Measurements from ENCODE around the gene TLX1.
"Not testable (repeated sequence)": the region's sequence is repeated elsewhere in the genome, so short reads cannot be mapped to it uniquely, and the experiment has no call there.

Gene TLX1

DNA sequence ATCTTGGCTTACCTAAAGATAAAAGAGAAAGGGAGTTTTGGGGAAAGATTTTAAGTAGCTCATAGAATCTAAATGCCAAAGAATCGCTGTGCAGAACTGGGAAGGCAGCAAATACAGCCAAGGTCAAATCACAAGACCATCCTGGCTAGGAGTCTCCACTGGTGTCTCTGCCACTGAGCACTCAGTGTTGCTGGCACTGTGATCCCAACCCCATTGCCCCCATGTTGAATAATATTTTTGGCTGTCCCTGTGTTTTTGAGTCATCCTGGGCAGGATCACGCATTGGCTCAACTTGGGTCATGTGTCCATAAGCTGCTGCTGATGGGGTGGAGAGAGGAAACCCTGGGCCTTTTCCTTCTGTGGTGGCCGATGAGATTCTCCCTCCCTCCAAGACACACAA, 21.2 kb downstream of the TLX1 start:
- DNase-seq (ENCODE audit: low read depth): no peak

DNA sequence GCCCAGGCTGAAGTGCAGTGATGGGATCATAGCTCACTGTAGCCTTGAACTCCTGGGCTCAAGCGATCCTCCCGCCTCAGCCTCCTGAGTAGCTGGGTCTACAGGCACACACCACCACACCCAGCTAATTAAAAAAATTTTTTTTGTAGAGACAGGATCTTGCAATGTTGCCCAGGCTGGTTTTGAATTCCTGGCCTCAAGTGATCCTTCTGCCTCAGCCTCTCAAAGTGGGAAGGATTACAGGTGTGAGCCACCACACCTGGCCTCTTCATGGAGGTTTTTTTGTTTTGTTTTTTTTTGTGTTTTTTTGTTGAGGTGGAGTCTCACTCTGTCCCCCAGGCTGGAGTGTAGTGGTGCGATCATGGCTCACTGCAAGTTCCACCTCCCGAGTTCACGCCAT, 23.4 kb downstream of the TLX1 start:
- DNase-seq (ENCODE audit: low read depth): not testable (repeated sequence)

DNA sequence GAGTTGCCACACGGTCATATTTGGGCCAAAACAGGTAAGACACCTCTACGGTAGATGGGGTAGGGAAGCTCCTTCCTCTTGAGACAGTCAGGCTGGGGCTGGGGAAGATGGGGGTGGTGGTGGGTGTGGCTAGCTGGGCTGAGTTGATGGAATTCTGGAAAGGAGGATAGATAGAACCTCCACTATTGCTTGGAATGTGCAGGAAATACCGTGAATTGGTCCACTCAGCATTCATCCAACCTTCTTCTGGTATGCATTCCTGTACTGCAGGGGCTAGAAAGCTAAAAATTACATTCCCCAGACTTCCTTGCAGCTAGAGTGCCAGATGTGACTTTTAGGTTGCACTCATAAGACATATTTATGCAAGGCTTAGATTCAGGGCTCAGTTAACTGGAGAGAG, 24.8 kb downstream of the TLX1 start:
- no peak for DNase-seq (ENCODE audit: low read depth)

DNA sequence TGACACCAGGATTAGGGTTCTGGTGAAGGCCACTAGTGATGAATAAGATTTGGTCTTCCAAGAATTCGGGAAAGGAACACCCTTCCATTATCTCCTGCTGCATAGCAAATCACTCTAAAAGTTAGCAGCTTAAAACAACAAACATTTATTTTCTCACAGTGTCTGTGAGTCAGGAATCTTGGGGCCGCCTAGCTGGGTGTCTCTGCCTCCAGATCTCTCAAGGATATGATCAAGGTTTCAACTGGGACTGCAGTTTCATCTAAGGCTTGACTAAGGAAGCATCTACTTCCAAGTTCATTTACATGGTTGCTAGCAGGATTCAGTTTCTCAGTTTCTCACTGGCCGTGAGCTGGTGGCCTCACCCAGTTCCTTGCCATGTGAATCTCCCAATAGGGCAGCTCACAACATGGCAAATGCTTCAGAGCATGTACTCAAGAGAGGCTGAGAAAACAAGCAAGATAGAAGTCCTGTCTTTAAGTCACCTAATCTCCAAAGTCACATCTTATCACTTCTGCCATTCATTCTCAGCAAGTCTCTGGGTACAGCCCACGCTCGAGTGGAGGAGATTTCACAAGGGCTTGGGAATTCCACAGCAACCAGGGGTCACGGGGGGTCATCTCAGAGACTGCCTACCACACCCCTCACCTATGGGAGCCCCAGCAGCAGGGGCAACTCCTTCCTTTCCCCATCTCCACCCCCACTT, 26.8 kb downstream of the TLX1 start:
- DNase-seq (ENCODE audit: low read depth): no peak

DNA sequence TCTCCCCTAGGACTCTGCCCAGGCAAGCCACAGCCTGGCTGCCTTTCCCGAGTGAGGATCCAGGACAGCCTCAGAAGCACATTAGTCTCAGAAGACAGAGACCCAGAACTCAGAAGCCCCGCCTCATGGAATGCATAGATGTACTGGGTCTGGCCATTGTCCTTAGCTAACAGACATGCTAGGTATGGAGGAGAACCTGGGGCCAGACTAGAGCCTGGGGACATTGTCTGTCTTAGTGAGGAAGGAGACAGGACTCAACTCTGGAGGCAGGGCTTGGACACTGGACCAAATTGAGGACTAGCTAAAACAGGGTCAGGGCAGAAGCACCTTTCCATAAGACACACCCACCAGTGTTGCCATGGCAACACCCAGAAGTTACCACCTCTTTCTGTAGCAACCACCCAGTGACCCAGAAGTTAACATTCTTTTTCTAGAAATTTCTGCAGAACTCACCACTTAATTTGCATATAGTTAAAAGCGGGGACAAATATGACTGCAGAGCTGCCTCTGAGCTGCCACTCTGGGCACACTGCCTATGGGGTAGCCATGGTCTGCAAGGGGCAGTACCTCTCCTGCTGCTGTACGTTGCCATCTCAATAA, 27.5 kb downstream of the TLX1 start:
- no peak for DNase-seq (ENCODE audit: low read depth)

DNA sequence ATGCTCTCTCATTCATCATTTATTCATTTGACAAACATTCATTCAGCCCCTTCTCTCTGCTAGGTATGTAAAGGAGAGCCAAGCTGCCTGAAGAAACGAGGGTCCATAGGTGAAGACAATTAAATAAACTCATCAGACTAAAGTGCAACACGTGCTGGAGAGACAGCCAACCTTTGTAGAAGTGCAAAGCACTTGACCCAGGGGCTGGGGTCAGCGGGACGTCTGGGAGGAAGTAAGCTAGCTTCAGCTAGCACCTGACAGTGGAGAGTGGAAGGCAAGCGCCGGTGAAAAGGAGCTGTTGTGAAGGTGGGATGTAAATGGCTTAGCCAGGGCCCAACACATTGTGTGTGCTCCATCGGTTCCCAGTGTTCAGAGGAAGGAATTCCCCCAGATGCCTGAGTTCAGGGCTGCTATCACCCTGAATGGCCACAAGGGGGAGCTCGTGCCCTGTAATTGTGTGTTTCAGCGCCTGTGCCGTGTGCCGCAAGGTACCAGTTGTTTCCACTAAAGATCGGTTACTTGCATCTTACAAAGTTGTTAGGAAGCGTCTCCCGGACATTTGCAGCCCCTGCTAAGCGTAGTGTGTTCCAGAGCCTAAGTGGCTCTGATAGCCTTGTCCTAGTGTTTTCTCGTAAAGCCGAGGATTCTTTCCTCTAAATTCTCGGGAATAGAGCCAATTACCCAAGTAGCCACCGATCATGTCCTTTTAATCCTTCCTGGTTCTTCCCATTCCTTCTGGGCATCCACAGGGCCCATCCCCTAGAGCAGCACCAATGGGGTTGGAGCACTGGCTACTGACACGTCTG, 30.6 kb downstream of the TLX1 start:
- peak; percentile 34 for DNase-seq (ENCODE audit: low read depth)

DNA sequence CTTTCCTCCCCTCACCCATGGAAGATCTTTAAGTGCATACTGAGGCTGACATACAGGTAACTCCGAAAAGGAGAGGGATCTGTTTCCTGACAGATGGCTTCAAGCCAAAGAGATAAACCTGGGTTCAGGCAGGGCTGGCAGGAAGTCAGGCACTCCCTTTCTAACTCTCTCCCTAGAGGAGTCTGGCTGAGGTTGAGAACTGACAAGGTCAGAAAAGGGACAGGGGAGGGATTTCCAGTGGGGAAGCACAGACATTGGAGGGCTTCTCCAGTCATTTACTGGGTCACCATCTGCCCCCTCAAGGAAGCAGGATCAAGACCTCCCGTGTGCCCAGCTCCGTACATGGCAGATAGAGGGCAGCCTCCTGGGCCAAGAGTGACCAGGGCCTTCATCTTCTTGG, 31.6 kb downstream of the TLX1 start:
- no peak for DNase-seq (ENCODE audit: low read depth)

DNA sequence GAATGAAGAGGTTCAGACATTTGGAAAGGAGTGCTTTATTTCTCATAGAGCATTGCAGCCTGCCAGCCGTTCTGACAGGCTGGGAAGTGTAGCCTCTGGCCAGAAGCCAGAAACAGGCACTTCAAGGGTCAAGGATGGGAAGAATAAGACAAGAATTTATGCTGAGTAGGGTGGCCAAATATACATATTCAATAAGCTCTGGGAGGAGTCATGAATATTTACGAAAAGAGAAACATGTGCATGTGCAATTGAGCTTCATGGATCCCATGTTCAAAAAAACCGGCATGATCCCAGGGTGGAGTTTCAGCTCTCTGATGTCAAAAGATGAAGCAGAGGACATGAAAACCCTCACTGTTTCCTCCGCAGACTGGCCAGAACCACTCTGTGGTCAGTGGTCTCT, 32.9 kb downstream of the TLX1 start:
- DNase-seq (ENCODE audit: low read depth): no peak

DNA sequence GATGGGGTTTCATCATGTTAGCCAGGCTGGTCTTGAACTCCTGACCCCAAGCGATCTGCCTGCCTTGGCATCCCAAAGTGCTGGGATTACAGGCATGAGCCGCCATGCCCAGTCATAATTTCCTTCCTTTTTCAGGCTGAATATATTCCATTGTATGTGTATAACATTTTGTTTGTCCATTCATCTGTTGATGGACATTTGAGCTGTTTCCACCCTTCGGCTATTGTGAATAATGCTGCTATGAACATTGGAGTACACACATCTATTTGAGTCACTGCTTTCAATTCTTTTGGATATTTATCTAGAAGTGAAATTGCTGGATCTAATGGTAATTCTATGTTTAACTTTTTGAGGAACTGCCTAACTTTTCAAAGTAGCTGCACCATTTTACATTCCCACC, 34.6 kb downstream of the TLX1 start:
- DNase-seq (ENCODE audit: low read depth): no peak

DNA sequence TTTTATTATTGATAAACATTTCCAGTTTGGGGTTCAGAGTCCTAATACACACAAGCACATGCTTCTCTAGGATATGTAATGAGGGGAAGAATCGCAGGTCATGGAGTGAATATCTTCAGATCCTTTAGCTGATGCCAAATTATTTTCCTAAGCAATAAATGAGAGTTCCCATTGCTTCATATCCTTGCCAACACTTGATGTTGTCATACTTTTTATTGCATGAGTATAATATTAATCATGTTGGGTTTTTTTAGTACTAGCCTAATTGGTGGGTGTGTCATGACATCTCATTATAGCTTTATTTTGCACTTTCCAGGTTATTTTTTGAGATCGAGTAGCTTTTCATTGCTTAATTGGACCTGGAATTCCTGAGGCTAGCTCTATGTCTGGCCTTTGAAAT, 35.3 kb downstream of the TLX1 start:
- no peak for DNase-seq (ENCODE audit: low read depth)

DNA sequence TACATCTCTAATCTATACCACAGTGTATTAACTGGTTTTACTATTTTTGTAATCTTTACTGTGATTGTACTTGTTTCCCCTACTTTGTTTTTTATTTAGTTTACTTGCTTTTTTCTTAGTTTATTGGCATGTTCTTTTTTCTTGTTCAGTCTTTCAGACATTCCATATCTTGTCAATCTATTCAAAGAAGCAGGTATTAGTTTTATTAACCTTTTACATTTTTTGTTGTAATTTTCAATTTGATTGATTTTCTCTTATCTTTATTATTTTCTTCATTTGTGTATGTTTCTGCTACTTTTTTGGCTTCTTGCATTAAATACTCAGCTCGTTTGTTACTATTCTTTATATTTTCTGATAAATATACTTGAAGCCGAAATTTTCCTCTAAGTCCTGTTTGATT, 41.6 kb downstream of the TLX1 start:
- no peak for DNase-seq (ENCODE audit: low read depth)

DNA sequence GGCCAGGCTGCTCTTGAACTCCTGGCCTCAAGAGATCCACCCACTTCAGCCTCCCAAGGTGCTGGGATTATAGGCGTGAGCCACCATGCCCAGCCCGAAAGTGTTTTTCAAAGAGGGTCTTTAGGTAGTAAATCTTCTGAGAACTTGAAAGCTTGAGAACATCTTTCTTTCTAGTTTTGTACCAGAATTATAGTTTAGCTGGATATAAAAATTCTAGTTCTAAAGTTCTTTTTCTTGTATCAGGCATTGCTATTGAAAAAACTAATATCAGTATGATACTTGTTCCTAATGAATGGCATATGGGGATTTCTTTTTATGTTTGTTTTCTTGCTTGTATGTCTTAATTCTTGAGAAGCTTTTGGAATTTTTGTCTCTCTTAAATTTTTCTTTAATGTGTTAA, 43.2 kb downstream of the TLX1 start:
- no peak for DNase-seq (ENCODE audit: low read depth)

DNA sequence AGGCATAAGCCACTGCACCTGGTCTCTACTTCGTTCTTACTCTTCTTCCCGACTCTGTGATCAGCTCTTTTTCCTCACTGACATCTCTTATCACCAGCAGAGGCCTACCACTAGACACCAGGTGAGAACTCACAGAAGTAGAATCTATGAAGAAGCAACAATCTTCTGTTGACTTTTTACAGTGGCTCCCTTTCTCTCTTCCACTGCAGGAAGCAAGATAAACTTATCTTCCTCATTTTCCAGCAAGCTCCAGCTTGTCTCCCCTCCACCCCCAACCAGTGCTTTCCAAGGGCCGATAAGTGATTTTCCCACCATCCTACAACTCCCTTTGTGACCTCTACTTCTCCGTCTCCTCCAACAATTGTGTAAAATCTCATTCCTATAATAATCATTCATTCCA, 45.5 kb downstream of the TLX1 start:
- no peak for DNase-seq (ENCODE audit: low read depth)

DNA sequence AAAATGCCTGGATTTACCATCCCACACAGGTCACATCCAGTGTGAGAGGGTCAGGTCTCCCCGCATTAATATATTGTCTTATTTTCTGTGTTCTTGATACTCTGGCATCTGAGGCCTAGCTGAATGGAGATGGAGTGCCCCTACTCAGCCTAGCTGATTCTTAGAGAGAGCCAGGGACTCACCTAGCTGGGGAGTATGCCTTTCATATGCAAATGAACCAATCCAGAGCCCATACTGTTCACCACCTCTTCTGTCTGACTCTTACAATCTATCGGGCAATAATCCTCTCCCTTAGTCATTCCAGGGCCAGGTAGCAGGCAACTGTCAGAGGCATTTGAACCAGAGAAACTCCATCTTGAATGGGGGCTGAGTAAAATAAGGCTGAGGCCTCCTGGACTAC, 51.8 kb downstream of the TLX1 start:
- DNase-seq (ENCODE audit: low read depth): no peak

DNA sequence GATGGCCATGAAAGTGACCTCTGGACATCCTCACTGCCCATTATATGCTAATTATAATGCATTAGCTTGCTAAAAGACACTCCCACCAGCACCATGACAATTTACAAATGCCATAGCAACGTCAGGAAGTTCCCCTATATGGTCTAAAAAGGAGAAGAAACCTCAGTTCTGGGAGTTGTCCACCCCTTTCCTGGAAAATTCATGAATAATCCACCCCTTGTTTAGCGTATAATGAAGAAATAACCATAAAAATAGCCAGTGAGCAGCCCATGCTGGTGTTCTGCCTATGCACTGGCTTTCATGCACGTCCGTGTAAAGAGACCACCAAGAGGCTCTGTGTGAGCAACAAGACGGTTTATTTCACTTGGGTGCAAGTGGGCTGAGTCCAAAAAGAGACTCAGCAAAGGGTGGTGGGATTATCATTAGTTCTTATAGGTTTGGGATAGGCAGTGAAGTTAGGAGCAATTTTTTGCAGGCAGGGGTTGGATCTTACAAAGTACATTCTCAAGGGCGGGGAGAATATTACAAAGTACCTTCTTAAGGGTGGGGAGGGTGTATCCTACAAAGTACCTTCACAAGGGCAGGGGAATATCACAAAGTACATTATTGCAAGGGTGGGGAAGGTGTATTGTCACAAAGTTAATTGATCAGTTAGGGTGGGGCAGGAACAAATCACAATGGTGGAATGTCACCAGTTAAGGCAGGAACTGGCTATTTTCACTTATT, 52.5 kb downstream of the TLX1 start:
- no peak for DNase-seq (ENCODE audit: low read depth)
